GM10248 (cell line): ENCODE data around the gene GLIPR2.

Experiments
- CTCF ChIA-PET: fragments of 300-600 bp; sonication (Branson Sonifier 250); formaldehyde crosslinking; extraction: SDS; loops from one replicate; lab custom pipeline; 2021; ENCODE audit warnings: antibody characterized with exemption; lab: Yijun Ruan, JAX
- POLR2A ChIA-PET: fragments of 350-650 bp; sonication (Branson Sonifier 250); formaldehyde crosslinking; extraction: SDS; loops from one replicate; lab custom pipeline; 2020; ENCODE audit warnings: antibody characterized with exemption; lab: Yijun Ruan, JAX
- DNase-seq: peaks from one replicate; pipeline ENCODE4 v3.0.0; 2012; ENCODE audit errors: extremely low spot score
- CTCF ChIP-seq: IDR thresholded peaks from 2 replicates; pipeline ENCODE4 v1.5.1; 2012; ENCODE audit warnings: mild to moderate bottlenecking, low read depth; ENCODE audit errors: extremely low read depth, missing control alignments, control extremely low read depth

The GLIPR2 gene

GRCh38 chr9:36120705-36121104, 15.8 kb upstream of the GLIPR2 start:
- POLR2A ChIA-PET = no interaction called here
- no peak for TF ChIP-seq CTCF

GRCh38 chr9:36121971-36122370, 14.6 kb upstream of the GLIPR2 start:
- POLR2A ChIA-PET = no interaction called here
- TF ChIP-seq CTCF = no peak
- CTCF ChIA-PET = interaction anchor here (0.9 to 1.3 kb wide), 3 partner anchors 9 to 45 kb away, joined by 3 read pairs; no protein-coding TSS in a partner anchor
- DNase-seq = no peak

More at GRCh38 chr9:36120705-36121104, 15.8 kb upstream of the GLIPR2 start:
- no peak for DNase-seq
- CTCF ChIA-PET = no interaction called here

GRCh38 chr9:36123515-36123914, 13.0 kb upstream of the GLIPR2 start:
- ChIA-PET POLR2A (no interaction called here), CTCF (interaction anchor here (1.1 to 2.1 kb wide), 5 partner anchors 9 to 43 kb away, joined by 3 to 12 read pairs (median 5); partner anchors contain the start of gene GLIPR2)
- no peak for TF ChIP-seq CTCF
- DNase-seq = no peak

GRCh38 chr9:36125062-36125855, 11.3 kb upstream of the GLIPR2 start:
- DNase-seq = no peak
- CTCF ChIA-PET = interaction anchor here (0.7 to 2.1 kb wide), 6 partner anchors 12 to 41 kb away, joined by 3 to 12 read pairs (median 5); partner anchors contain the start of gene GLIPR2
- TF ChIP-seq CTCF = no peak
- POLR2A ChIA-PET = no interaction called here

GRCh38 chr9:36126016-36126730, 10.4 kb upstream of the GLIPR2 start:
- ChIA-PET CTCF (interaction anchor here (1.6 kb wide), 1 partner anchor 21 kb away, joined by 5 read pairs; no protein-coding TSS in a partner anchor), POLR2A (no interaction called here)
- TF ChIP-seq CTCF = no peak
- DNase-seq = no peak

- ChIA-PET POLR2A (no interaction called here), CTCF (interaction anchor here (1.2 to 1.4 kb wide), 2 partner anchors 11 to 39 kb away, joined by 3 to 4 read pairs; no protein-coding TSS in a partner anchor)
- no peak for DNase-seq
- no peak for TF ChIP-seq CTCF
Observed at GRCh38 chr9:36127652-36128244, 8.8 kb upstream of the GLIPR2 start.
